CD4-positive, alpha-beta T cell treated with Interleukin-21 for 1 hour (primary cell): ENCODE measurements around the gene SCUBE1.
"Not testable (repeated sequence)": the region's sequence is repeated elsewhere in the genome, so short reads cannot be mapped to it uniquely, and the experiment has no call there.

ENCODE experiments used
- DNase-seq: peaks from one replicate; pipeline ENCODE4 v3.0.0-alpha.2; 2020

The SCUBE1 gene

DNA sequence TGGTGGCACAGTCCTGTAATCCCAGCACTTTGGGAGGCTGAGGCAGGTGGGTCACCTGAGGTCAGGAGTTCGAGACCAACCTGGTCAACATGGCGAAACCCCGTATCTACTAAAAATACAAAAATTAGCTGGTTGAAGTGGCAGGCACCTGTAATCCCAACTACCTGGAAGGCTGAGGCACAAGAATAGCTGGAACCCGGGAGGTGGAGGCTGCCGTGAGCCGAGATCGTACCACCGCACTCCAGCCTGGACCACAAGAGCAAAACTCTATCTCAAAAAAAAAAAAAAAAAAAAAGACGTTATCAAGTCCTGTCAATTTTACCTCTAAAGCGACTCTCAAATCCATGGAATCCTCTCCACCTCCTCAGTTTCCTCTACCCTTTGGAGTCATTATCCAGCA lies 12.5 kb upstream of the SCUBE1 start:
- not testable (repeated sequence) for DNase-seq

DNA sequence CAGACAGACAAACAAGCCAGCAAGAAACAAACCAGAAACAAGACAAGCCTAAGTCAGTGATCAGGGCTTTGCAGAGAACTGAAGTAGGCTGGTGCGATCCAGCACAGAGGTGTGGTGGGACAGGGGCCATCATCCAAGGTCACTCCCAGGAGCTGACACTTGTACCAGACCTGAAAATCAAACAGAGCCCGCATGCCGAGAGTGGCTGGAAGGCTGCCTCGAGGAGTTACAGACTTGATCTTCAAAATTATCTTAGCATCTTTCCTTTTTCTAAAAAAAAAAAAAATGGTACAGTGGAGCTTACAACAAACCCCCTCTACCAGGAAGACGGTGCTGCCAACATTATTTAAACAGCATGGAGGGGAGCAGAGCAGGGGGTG lies 8.8 kb upstream of the SCUBE1 start:
- DNase-seq = no peak

DNA sequence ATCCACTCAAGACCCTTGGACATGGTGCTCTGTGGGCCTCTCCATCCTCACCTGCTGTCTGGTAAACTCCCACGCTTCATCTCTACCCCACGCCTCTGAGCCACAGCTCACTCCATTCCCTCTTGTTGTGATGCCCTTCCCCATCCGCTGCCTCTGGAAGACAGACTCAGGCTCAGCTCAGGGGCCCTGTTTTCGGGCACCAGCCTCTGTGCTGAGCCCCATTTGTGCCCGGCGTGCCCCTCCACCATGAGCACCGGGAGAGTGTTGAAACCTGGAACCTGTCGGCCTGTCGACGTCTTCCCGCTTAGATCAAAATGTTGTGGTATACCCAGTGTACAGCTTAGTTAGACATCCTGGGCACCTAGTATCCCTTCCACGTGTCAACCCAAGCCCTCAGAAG lies 6.5 kb upstream of the SCUBE1 start:
- DNase-seq = no peak

DNA sequence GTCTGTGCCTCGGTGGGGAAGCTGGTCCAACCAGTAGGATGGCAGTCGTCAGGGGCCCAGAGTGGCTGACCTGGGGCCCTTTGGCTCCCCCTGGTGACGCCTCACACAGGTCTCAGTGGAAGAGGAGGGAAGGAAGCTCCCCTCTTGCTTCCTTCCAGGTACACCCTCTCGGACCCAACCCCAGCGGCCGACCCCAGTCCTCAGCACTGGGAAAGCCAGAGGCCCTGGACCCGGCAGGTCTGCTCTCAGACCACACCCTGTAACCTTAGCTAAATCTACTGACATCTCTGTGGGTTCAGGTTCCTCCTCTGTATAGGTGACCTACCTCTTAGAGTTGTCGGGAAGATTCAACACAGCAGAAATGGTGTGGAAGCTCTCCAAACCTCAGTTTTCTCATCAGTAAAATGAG lies 3.4 kb upstream of the SCUBE1 start:
- peak; percentile 62 for DNase-seq

DNA sequence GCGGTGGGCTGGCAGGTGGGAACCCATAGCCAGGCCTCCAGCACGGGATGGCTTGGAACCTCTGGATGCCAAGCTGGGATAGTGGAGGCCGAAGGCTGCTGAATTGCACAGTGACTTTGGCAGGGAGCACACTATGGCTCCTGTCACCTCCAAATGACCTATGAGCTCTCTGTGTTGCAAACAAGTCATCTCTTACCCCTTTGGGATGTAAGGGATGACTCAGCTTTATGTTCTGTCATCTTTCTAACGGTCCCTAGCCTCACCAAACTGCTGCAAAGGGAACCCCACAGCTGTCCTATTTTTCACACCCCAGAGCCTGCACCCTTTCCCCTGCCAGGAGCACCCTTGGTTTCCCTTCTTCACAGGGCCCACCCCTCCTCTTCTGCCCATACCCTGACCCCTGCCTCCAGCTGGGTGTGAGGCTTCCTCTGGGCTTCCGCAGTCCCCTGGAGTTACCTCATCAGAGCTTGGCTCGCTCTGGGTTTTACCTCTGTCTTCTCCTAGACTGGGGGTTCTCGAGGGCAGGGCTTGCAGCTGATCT lies 2.7 kb upstream of the SCUBE1 start:
- no peak for DNase-seq

DNA sequence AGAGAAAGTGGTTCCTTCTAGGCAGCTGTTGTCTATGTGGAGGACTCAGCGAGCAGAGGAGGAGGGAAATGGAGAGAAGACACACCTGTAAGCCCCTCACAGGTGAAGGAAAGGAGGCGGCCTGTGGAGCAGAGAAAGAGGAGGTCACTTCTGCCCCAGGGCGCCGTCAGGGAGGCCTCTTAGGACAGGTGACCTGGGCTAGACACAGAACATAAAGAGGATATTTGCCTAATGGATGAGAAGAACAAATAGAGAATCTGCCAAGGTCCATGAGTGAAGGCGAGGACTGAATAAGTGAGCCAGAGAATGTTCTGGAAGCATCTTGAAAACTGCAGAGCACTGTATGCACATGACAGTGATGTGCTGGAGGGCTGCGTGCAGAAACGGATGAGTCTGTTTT lies 2.2 kb upstream of the SCUBE1 start:
- no peak for DNase-seq

DNA sequence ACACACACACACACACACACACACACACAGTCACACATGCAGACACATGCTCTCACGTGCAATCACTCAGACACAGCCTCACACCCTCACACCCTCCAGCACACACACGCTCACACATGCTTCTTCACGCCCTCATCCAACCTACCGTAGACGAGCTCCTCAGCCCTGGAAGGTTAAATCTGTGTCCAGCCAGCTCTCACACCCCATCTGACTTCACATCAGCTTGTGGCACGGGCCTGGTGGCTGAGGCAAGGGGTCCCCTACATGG lies 1.3 kb upstream of the SCUBE1 start:
- no peak for DNase-seq

DNA sequence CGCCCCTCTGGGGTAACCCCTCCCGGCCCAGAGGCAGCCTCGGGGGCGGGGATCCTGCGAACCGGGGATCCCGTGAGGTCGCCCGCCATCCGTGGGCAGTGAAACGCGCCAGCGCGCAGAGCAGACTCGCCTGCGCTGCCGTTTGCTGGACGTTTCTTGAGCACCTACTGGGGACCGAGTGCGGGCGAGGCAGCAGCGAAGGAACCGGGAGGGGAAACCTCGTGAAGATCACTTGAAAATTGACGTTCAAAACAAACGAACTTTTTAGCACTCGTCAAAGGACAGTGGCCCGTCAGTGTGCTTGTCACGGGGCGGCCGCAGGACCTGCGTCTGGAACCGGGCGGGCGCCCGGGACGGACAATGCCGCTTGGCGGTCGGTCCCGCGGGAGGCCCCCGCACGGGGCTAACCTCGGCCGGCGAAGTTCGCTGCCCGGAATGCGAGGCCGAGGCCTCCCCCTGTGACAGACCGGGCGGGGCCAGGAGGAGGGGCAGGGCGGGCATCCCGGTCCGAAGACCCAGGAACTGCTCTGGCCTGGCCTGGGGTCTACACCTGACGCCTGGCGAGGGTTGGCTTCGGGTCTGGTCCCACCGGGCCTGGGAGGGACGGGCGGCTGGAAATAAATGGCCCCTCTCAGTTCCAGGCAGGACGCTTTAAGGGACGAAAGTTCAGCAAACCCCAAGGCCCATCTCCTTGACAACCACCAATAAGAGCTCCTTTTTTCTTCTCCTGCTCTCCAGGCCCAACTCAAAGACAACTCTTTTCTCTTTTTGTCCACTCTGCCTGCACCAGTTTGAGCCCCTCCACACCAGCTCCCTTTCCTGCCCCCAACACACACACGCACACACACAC lies 723 bp upstream of the SCUBE1 start:
- no peak for DNase-seq

DNA sequence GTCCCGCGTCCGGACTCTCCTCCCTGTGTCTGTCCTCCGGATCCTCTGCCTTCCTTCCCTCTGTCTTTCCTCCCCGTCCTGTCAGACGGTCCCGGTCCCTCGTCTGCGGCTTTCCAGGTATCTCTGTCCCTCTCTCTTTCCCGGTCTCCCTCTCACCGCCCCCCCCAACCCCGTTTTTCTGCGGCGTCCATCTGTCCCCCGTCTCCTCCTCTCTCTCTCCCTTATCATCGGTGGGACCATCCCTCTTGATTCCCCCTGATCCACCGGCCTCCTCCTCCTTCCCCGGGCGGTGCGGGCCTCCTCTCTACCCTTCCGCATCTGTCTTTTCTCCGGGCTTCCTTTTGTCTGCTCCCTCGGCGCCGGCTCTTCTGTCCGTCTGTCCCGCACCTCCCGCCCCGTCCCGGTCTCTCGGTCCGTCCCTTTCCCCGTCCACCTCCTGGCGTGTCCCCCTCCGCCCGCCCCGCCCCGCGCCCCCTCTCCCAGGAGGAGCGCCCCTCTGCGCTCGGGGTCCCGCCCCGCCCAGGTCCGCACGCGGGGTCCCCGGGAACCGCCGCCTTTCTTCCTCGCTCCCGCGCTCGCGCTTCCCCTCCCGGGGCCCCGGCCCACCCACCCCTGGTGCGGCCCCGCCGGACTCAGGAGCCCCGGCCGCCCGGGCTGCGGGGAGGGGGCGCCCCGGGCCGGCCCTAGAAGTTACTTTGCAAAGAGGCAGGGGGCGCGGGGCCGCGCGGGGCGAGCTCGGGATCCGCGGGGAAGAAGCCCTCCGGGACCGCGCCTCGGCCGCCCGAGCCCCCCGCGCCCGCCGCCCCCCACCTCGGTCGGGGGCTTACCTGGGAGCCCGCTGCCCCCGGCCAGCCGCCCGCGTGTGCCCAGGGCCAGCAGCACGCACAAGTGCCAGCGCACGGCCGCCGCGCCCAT lies 568 bp downstream of the SCUBE1 start:
- DNase-seq = no peak

DNA sequence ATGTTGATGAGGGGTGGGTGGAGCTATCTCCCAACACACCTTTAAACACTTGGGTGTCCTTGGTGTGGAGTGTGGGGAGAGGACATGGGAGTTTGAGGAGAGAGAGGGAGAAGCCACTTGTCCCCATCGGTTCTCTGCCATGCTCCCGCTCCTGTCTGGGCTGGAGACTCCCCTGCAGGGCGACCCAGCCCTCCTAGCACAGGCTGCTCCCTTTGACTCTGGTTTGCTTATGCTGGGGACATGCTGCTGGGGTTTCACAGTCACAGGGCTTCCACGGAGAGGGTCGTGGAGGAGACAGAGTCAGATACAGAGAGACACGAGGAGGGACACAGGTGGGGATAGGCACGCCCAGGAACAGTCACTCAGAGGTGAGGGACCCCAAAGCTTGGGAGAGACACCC lies 1.6 kb downstream of the SCUBE1 start:
- no peak for DNase-seq

DNA sequence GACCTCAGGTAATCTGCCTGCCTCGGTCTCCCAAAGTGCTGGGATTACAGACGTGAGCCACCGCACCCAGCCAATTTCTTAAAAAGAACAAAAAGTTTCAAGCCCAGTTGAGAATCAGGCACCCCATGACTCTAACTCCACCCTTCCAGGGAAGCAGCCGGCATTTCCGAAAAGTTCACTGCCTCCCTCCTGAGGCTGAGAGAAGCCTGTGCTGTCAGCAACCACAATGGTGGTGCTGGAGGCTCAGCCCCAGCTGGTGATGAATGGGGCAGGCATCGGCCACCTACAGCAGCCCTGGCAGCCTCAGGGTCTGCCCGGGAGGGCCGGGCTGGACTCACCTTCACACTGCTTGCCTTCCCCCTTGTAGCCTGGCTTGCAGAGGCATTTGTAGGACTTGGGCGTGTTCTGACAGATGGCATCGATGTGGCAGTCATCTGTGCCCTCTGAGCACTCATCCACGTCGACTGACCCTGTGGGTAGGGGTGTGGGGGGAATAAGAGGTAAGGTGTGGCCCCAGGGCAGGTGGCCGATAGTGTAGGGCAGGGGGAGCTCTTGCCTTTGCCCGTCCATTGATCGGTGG lies 4.3 kb downstream of the SCUBE1 start:
- DNase-seq = no peak

DNA sequence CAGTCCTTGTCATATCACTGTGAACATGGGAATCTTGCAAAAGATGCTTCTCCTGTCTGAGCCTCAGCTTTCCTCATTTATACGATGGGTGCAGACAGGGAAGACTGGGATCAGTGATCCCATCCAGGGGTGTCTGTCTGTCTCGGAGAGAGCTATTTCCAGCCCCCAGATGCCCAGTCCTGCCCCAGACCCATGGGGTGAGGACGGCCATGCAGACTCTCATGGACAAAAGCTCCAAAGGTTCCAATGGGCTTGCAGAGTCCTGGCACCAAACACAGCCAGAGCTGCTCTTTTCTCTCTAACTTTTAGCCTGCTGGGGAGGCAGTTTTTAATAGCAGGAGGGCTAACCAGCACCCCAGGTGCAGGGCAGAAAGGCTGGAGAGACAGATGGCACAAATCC lies 5.2 kb downstream of the SCUBE1 start:
- DNase-seq = no peak

DNA sequence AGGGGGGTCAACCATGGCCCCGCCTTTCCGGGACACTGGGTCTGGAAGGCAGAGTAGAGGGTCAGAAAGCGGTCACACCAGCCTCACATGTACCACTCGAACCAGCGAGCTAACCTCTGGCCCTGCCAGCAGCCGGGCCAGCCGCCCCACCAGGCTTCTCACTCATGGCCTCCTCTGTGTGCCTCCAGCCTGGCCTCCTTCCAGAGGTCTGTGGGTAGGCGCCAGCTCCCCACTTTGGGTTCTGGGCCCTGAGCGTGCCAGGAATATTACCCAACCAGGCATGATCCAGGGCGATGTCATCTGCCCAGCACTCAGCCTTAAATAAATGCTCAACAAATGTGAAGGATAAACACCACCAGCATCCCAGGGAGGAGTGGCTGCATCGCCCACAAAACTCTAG lies 5.8 kb downstream of the SCUBE1 start:
- no peak for DNase-seq

DNA sequence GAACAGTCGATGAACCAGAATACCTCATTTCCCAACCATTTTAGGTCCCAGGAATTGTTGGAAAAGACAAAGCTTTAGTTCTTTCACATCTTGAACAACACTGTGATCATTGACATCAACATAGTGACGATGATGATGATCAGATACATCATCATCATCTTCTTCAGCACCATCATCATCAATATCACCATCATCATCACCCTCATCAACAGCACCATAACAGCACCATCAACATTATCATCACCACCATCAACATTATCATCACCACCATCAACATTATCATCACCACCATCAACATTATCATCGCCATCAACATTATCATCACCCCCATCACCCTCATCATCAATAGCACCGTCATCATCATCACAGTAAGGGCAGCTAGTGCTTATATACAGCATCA lies 8.8 kb downstream of the SCUBE1 start:
- DNase-seq = no peak

DNA sequence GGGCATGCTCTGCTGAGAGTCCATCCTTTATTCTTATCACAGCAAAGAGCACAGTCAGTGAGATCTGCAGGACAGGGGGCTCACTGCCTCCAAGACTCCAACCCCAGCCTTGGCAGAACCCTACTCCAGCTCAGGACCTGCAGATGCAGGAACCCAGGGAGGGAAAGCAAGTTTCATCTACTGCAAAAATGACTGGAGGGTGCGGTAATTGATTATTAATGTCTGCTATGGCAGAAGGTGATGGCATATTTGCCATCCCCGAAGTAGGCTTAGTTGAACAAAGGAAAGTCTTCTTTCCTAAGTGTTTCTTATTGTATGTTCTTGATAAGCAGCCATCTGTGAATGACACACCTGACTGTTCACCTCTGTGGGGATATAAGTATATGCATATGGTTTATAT lies 9.2 kb downstream of the SCUBE1 start:
- DNase-seq = no peak

DNA sequence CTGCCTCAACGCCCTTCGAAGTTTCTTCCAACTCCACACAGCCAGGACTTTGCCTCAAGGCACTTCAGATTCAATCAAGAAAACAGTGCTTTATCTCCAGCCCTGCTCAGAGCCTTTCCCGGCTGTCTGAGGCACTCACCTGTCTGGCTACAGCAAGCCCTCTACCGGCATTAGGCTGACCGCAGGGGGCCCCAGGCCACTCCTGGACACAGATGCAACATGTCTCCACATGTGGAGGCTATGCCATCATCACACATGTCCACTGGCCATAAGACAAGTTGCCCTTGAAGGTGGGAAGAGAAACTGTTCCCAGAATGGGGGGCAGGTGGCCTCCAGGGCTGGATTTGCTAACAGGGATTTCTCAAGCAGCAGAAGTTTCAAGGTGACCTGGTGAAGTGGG lies 10.0 kb downstream of the SCUBE1 start:
- no peak for DNase-seq

DNA sequence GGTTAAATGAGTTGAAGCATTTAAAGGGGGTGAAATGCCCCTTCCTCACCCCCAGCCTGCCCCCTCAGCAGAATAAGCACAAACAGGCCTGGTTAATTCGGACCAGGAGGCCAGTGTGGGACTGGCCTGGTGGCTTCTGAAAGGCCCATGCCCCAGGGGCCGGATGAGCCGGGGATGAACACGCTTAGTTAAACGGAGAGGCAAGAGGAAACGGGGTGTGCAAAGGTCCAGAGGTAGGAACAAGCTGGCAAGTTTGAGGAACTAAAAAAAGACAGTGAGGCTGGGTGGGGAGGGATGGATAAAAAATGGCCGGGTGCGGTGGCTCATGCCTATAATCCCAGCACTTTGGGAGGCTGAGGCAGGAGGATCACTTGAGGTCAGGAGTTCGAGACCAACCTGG lies 11.5 kb downstream of the SCUBE1 start:
- no peak for DNase-seq

DNA sequence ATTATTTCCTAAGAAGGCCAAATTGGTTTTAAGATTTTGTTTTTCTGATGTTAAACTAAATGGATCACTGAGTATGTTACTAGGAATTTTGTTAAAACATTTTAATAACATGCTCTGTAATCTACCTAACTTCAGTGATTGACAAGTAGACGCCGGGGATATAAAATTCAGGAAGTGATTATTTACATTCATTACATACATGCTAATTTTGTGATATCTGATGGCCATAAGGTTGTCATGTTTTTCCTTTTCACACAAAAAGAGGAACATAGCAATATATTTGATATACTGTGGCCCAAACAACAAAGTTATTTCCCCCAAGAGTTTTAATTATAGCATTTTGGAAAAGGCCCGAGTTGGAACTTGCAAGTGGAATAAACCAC lies 12.1 kb downstream of the SCUBE1 start:
- no peak for DNase-seq

DNA sequence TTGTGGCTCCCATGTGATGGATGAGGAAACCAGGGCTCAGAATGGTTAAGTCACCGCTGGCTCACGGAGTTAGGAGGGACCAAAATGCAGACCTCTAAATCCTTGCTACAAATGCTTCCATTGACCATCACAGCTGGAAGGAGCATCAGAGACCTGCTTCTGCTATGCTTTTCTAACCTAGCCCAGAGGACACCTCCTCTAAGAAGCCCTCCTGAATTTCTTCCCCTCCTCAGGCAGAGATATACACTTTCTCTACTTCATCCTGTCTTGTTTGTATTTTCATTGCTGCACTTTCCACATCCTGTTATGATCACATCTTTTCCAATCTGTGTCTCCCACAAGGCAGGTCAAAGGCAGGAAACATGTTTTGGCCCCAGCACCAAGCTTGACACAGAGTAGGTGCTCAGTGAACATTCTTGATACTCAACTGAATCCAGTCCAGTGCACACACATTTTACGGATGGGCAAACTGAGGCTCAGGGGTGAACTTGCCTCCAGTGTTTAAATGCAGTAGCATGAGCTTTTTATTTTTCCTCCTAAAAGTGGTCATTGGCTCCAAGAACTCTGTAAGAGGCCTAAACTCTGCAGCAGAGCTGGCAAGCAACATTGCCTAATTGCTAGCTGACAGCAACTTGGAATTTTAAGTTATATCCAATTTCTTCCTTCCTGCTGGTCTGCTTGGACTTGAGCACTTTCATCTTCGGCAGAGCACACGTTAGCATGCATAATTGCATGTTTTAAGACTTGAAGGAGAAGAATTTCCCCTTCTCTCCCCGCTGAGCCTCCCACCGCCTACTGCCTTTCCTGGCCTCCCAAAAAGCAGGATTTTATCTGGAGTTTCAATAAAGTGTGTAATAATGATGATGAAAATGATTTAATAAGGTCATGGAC lies 12.7 kb downstream of the SCUBE1 start:
- no peak for DNase-seq

DNA sequence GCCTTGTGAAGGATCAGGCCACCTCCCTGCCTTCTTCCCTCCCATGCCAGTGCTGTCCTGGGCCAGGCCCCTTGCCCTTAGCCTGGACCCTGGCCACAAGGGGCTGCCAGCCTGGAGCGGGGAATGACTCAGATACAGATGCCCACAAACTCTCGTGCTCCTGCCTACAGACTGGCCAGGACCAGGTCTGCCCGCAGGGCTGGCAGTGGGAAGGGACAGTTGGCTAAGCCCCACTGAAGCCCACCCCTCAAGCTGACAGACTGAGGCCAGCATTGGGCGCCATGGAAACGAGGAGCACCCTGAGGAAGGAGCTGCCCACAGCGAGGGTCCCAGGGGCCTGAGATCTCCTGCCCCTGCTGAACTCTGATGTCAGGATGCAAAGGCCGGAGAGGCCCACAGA lies 14.1 kb downstream of the SCUBE1 start:
- no peak for DNase-seq

DNA sequence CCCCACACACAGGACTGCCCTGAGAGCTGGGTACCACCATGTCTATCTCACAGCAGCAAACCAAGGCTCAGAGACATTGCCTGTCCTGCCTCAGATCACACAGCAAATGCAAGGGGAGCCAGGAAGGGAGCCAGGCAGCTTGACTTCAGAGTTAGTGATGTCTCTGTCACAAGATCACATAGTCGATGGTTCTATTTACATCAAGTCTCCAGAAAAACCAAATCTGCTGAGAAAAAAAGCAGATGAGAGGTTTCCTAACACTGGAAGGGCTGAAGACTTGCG lies 16.1 kb downstream of the SCUBE1 start:
- DNase-seq = no peak

DNA sequence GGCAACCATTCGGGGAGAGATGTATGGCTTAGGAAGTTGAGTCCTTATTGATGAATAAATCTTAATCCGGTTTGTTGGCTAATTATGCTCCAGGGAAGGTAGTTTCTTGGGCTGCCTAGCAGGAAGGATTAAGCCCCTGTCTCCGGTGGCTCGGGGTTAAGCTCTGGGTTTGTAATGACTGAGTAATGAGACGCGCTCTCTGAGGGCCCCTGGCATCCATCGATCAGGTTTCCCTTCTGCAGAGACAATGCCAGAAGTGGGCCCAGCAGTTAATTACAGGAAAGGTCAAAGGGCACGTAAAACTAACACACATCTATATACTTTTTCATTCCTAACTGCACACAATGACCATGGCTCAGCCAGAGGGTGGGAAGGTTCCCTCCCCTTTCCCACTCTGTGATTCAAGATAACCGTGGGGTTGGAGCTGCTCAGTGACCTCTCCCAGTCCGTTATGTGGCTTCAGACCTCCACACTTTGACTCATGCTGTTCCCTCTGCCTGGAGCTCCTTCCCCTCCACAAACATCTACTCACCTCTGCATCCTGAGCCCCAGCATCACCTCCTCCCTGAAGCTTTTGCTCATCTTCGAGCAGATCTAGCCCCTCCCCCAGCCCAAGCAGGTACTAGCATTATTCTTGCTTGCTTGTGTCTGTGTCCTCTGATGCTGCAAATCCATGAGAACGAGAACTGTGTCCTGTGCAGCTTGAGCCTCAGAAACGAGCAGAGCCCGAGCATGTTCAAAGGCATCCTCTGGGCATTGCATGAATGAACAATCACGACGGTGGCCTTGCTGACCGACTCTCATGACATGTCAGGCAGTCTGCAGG lies 16.6 kb downstream of the SCUBE1 start:
- no peak for DNase-seq
